Heart right ventricle (tissue), 16 donors: Measurements from ENCODE around the gene RECQL5. TPM values are rescaled to one million over a fixed set of nuclear protein-coding genes. Genes with fewer than 3 reads are reported as not detected.
"Not testable (repeated sequence)": the region's sequence is repeated elsewhere in the genome, so short reads cannot be mapped to it uniquely, and the experiment has no call there.

Experiments used
- ATAC-seq, 8 donors: fragments of 200-7000 bp; cut with Tn5 transposase; one replicate each; pipeline ENCODE4 v1.9.1; 2020; ENCODE audit warnings: mild to moderate bottlenecking in 8 of 8, moderate library complexity in 8 of 8, moderate number of reproducible peaks in 1 of 8
- DNase-seq, 2 donors: peaks; one replicate each; pipeline ENCODE4 v3.0.0-alpha.2; 2020
- H3K27ac ChIP-seq, 10 donors: fragments of 200-600 bp; sonication (generic) in 2 of 10; one replicate each; pipeline versions ENCODE4 v1.5.0 to v1.8.0; 2020 to 2022; ENCODE audit warnings: mild to moderate bottlenecking in 3 of 10
- H3K27me3 ChIP-seq, 7 donors: fragments of 200-600 bp; one replicate each; pipeline ENCODE4 v1.8.0; 2021 to 2022; ENCODE audit warnings: mild to moderate bottlenecking in 2 of 7
- H3K36me3 ChIP-seq, 9 donors: fragments of 200-600 bp; sonication (generic) in 1 of 9; one replicate each; pipeline versions ENCODE4 v1.5.0 to v1.8.0; 2020 to 2022; ENCODE audit warnings: mild to moderate bottlenecking in 2 of 9
- H3K4me1 ChIP-seq, 9 donors: fragments of 200-600 bp; sonication (generic) in 1 of 9; one replicate each; pipeline versions ENCODE4 v1.5.0 to v1.8.0; 2020 to 2022; ENCODE audit warnings: mild to moderate bottlenecking in 4 of 9
- H3K4me3 ChIP-seq, 10 donors: fragments of 200-600 bp; sonication (generic) in 2 of 10; one replicate each; pipeline versions ENCODE4 v1.5.0 to v1.8.0; 2020 to 2022; ENCODE audit warnings: mild to moderate bottlenecking in 7 of 10, moderate library complexity in 2 of 10
- H3K9me3 ChIP-seq, 11 donors: fragments of 200-600 bp in 10 of 11; sonication (generic) in 2 of 11; one replicate each; pipeline versions ENCODE4 v1.5.0 to v1.8.0; 2013 to 2022; ENCODE audit warnings: mild to moderate bottlenecking in 2 of 11, control low read depth in 1 of 11, moderate library complexity in 1 of 11
- CTCF ChIP-seq, 9 donors: fragments of 200-600 bp; sonication (generic) in 2 of 9; IDR thresholded peaks; one replicate each; pipeline versions ENCODE4 v1.5.0 to v1.8.0; 2021 to 2022; ENCODE audit warnings: antibody characterized with exemption in 9 of 9, mild to moderate bottlenecking in 5 of 9, moderate library complexity in 1 of 9
- WGBS, 2 donors: extraction: QIAGEN DNeasy Blood & Tissue Kit; methylation state at CpG; one replicate each; pipeline ENCODE4 v1.1.7; 2013; ENCODE audit warnings: inconsistent platforms in 1 of 2; 5-methylcytosine and 5-hydroxymethylcytosine counted together
- intact Hi-C, 10 donors: fragments of 100-400 bp; cut with DNase I; formaldehyde crosslinking; loops; one replicate each; pipeline versions ENCODE4 v1.11.1 to v1.14.2; 2022
- polyA plus RNA-seq, 2 donors: library from polyadenylated mRNA; stranded (reverse); fragments of 200-250 nt; gene quantifications; one replicate each; pipeline ENCODE4 v1.2.3, GENCODE V29; 2013
- total RNA-seq, 10 donors: library from RNA; stranded (reverse); fragmentation: NEBNext Ultra II Directional in 3 of 10; extraction: Animal tissue kit (Norgen Biotek cat#: 25700) in 3 of 10; gene quantifications; one replicate each; pipeline versions ENCODE4 v1.2.1 to v1.2.4, GENCODE V29; 2021 to 2023
- donor health status: Arrhythmogenic right ventricular cardiomyopathy.
- donor health status: ischemic (EF 13 %, LVEDD 7.1; RV severe dilation, severe dysfunction).
- donor health status: healthy with polysubstance abuse.
- donor health status: DM: no; HTN: yes; CAD: no.
- donor health status: DM: no; HTN: no; CAD: no.
- donor health status: ischemic (EF 25% LVEDD 6.9; RV normal size, moderate dysfunction).
- donor health status: ischemic (EF 25% LVEDD 5.7; RV mildly dilated, moderate dysfunction).
- donor health status: healthy.
- donor health status: DM: yes; HTN: yes; CAD: no.
- donor health status: Ischemic cardiomyopathy.
- donor health status: ischemic (EF 35%, LVEDD 5.7; RV mildly dilated, moderate dysfunction).
- donor health status: nonischemic (EF 11% LVEDD 7.7; RV severe dilation, severe dysfunction).
- donor health status: DM: yes; HTN: yes; CAD: no.
- donor health status: PGD.
- donor health status: ischemic (EF 29% LVEDD 5.4; RV normal size, mild dysfunction).
- donor health status: nonischemic (EF 23%, LVEDD 6.1; RV moderate dilation, normal function).

RECQL5 gene
- total and polyA plus RNA-seq, 12 donors: 6.3 to 32.1 (median 10.7) TPM

- Histone ChIP-seq H3K9me3 (no peaks in the 10 kb centered on the region), H3K36me3 (peaks cover 0 to 31% (median 0%) of the 10 kb centered on the region in 9 donors), H3K4me1 (no peaks in the 10 kb centered on the region), H3K4me3 (no peak overlapping the region), H3K27me3 (no peaks in the 10 kb centered on the region), H3K27ac (no peak overlapping the region)
- no peak for DNase-seq
- TF ChIP-seq CTCF (IDR thresholded peaks at IDR 0.05): no peak
- 89 to 90% methylated on average over 17 of the region's 17 CpGs for WGBS, 2 donors
- ATAC-seq: peak in 1 of 8 donors; percentile 22
- intact Hi-C loops: loop anchor here in 1 of 10 donors (10.0 kb wide), 1 partner anchor 172 kb away; no protein-coding TSS in a partner anchor
Observed at GRCh38 chr17:75596320-75597087, 70.5 kb downstream of the RECQL5 start.

GRCh38 chr17:75595920-75596313, 71.0 kb downstream of the RECQL5 start:
- TF ChIP-seq CTCF (IDR thresholded peaks at IDR 0.05): no peak
- Histone ChIP-seq H3K36me3 (peaks cover 0 to 33% (median 0%) of the 10 kb centered on the region in 9 donors), H3K4me1 (no peaks in the 10 kb centered on the region), H3K9me3 (no peaks in the 10 kb centered on the region), H3K27me3 (no peaks in the 10 kb centered on the region), H3K27ac (no peak overlapping the region), H3K4me3 (no peak overlapping the region)
- ATAC-seq: no peak
- intact Hi-C loops: loop anchor here in 1 of 10 donors (10.0 kb wide), 1 partner anchor 171 kb away; no protein-coding TSS in a partner anchor
- no peak for DNase-seq
- WGBS, 2 donors: 82 to 87% methylated on average over 6 of the region's 6 CpGs

- H3K4me1 ChIP-seq: peaks cover 0 to 1% (median 0%) of the 10 kb centered on the region in 9 donors
- H3K36me3 ChIP-seq: peaks cover 0 to 34% (median 0%) of the 10 kb centered on the region in 9 donors
- no peak for ATAC-seq
- no peak for DNase-seq
- intact Hi-C loops: loop anchor here in 1 of 10 donors (10.0 kb wide), 1 partner anchor 171 kb away; no protein-coding TSS in a partner anchor
- no peak overlapping the region for H3K27ac ChIP-seq
- no peaks in the 10 kb centered on the region for H3K27me3 ChIP-seq
- H3K9me3 ChIP-seq: no peaks in the 10 kb centered on the region
- H3K4me3 ChIP-seq: no peak overlapping the region
- TF ChIP-seq CTCF (IDR thresholded peaks at IDR 0.05): no peak
- WGBS, 2 donors: 79 to 84% methylated on average over 11 to 13 of the region's 13 CpGs
Observed at GRCh38 chr17:75595284-75595919, 71.6 kb downstream of the RECQL5 start.

- Histone ChIP-seq H3K36me3 (peaks cover 0 to 34% (median 0%) of the 10 kb centered on the region in 9 donors), H3K27ac (no peak overlapping the region), H3K27me3 (no peaks in the 10 kb centered on the region), H3K4me1 (peaks cover 2 to 7% (median 5%) of the 10 kb centered on the region in 9 donors), H3K4me3 (no peak overlapping the region), H3K9me3 (no peaks in the 10 kb centered on the region)
- intact Hi-C loops: loop anchor here in 1 of 10 donors (10.0 kb wide), 1 partner anchor 170 kb away; no protein-coding TSS in a partner anchor
- no peak for DNase-seq
- WGBS, 2 donors: 77 to 88% methylated on average over 28 of the region's 28 CpGs
- no peak for TF ChIP-seq CTCF (IDR thresholded peaks at IDR 0.05)
- no peak for ATAC-seq
Observed at GRCh38 chr17:75594499-75595283, 72.3 kb downstream of the RECQL5 start.

- not testable (repeated sequence) for DNase-seq
- intact Hi-C loops: loop anchor here in 1 of 10 donors (10.0 kb wide), 1 partner anchor 169 kb away; no protein-coding TSS in a partner anchor
Observed at GRCh38 chr17:75593430-75593829, 73.5 kb downstream of the RECQL5 start.

More at GRCh38 chr17:75593430-75593829, 73.5 kb downstream of the RECQL5 start:
- Histone ChIP-seq H3K36me3 (peaks cover 0 to 34% (median 0%) of the 10 kb centered on the region in 9 donors), H3K4me1 (peaks cover 5 to 15% (median 9%) of the 10 kb centered on the region in 9 donors)
- ATAC-seq, H3K27me3 ChIP-seq, H3K27ac ChIP-seq, H3K9me3 ChIP-seq, H3K4me3 ChIP-seq: not testable (repeated sequence)
- 92 to 95% methylated on average over 9 of the region's 9 CpGs for WGBS, 2 donors
